Fibroblast of lung (primary cell): Measurements from ENCODE around the gene ZNF106. TPM values are rescaled to one million over a fixed set of nuclear protein-coding genes. Genes with fewer than 3 reads are reported as not detected.
A peak's percentile ranks its signal among the peaks of the same experiment; 100 is the strongest.

Experiments used
- DNase-seq, 2 donors: peaks; one replicate each; pipeline versions ENCODE4 v3.0.0 to v3.0.0-alpha.2; 2010; ENCODE audit warnings: low read depth in 2 of 2
- H2AFZ ChIP-seq: 2 replicates; pipeline ENCODE4 v1.5.1; 2012; ENCODE audit warnings: low read length, control low read depth, inconsistent platforms
- H3K27ac ChIP-seq: 2 replicates; pipeline ENCODE4 v1.5.1; 2011; ENCODE audit warnings: low read length, control low read depth; ENCODE audit not compliant: insufficient read depth
- H3K27me3 ChIP-seq: 2 replicates; pipeline ENCODE4 v1.5.1; 2011; ENCODE audit warnings: mild to moderate bottlenecking, low read length; ENCODE audit not compliant: control insufficient read depth, insufficient read depth
- H3K36me3 ChIP-seq: 2 replicates; pipeline ENCODE4 v1.5.1; 2011; ENCODE audit warnings: low read length; ENCODE audit not compliant: control insufficient read depth, insufficient read depth
- H3K4me1 ChIP-seq: 2 replicates; pipeline ENCODE4 v1.5.1; 2011; ENCODE audit warnings: low read length; ENCODE audit not compliant: control insufficient read depth, insufficient read depth; ENCODE audit errors: extremely low read depth
- H3K4me2 ChIP-seq: 2 replicates; pipeline ENCODE4 v1.5.1; 2011; ENCODE audit warnings: low read length, control low read depth; ENCODE audit not compliant: insufficient read depth; ENCODE audit errors: extremely low read depth
- H3K4me3 ChIP-seq, 4 experiments: fragments of 200-600 bp in 1 of 4; sonication (generic) in 1 of 4; replicated peaks in 1 of 4; 2 replicates each; pipeline ENCODE4 v1.5.1; 2011 to 2016; ENCODE audit warnings: low read length in 4 of 4, low read depth in 3 of 4, mild to moderate bottlenecking in 3 of 4, control low read depth in 2 of 4, inconsistent platforms in 1 of 4, mixed read lengths in 1 of 4; ENCODE audit not compliant: insufficient read depth in 1 of 4; ENCODE audit errors: control extremely low read depth in 1 of 4
- H3K79me2 ChIP-seq: 2 replicates; pipeline ENCODE4 v1.5.1; 2012; ENCODE audit warnings: mild to moderate bottlenecking, low read length, inconsistent platforms; ENCODE audit not compliant: control insufficient read depth, insufficient read depth
- H3K9ac ChIP-seq: 2 replicates; pipeline ENCODE4 v1.5.1; 2011; ENCODE audit warnings: mild to moderate bottlenecking, low read length, control low read depth; ENCODE audit not compliant: insufficient read depth
- H3K9me3 ChIP-seq: 2 replicates; pipeline ENCODE4 v1.5.1; 2012; ENCODE audit warnings: low read depth, low read length; ENCODE audit not compliant: control insufficient read depth, insufficient read depth
- H4K20me1 ChIP-seq: 2 replicates; pipeline ENCODE4 v1.5.1; 2011; ENCODE audit warnings: low read length; ENCODE audit not compliant: control insufficient read depth, insufficient read depth; ENCODE audit errors: extremely low read depth
- EZH2 ChIP-seq: IDR thresholded peaks from 2 replicates; pipeline ENCODE4 v1.5.1; 2012; ENCODE audit warnings: low read length, control low read depth, mild to moderate bottlenecking; ENCODE audit errors: missing control alignments
- polyA plus RNA-seq, 2 donors: library from polyadenylated mRNA; depleted of rRNA in 1 of 2; stranded (reverse) in 1 of 2; unstranded in 1 of 2; fragments of >200 nt; gene quantifications; 2 replicates each; pipeline ENCODE4 v1.2.1, GENCODE V29; 2011 to 2012; ENCODE audit warnings: missing spikeins in 1 of 2
- total RNA-seq: library from RNA; depleted of rRNA; stranded (reverse); fragments of >200 nt; gene quantifications from 2 replicates; pipeline ENCODE4 v1.2.1, GENCODE V29; 2014
- TF ChIP-seq, protein P1 (sequence below), 2 donors: IDR thresholded peaks in 1 of 2; conservative IDR thresholded peaks in 1 of 2; 1 replicate in 1 of 2; 2 replicates in 1 of 2; pipeline ENCODE4 v1.5.1; 2011 to 2012; ENCODE audit warnings: low read length in 2 of 2, control low read depth in 1 of 2, inconsistent platforms in 1 of 2, low read depth in 1 of 2, mild to moderate bottlenecking in 1 of 2

ZNF106 gene
- total and polyA plus RNA-seq, 2 donors (not counting 1 experiment from before 2014, with no cell fraction given), result 54.4 to 149 TPM

DNA sequence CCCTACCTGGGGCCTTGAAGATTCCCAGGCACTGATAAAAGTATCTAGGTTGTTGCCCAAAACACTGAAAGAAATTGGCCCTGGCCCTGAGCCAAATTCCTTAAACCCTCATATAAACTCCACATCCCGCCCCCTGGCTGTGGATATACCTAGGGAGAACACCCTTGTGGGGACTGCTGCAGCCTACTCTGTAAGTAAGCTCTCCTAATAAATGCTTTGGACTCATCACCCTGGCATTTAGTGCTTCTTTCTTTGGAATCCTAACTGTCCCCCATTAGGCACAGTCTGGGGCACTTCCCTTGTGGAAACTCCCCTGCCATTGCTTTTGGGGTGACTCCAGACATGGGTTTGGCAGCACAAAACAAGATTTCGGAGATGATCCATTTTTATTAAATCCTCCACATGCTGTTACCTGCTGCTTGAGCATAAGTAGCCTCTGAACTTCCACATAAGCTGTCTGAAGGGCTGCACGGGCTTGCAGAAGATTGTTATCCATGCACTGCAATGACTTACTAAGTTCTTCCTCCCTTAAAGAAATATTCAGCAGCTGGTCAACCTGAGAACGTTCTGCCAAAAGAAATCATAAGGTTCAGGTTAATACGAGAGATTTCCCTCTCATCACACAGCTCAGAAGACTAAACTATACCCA, 46.4 kb downstream of the ZNF106 start:
- Histone ChIP-seq H3K4me1 (no peaks in the 10 kb centered on the region), H3K4me2 (no peak overlapping the region), H3K79me2 (no peaks in the 10 kb centered on the region), H3K9me3 (no peaks in the 10 kb centered on the region), H3K9ac (no peak overlapping the region), H2AFZ (no peak overlapping the region), H3K27ac (no peak overlapping the region), H4K20me1 (no peaks in the 10 kb centered on the region), H3K27me3 (no peaks in the 10 kb centered on the region), H3K4me3 (no peak overlapping the region), H3K36me3 (peaks cover 6% of the 10 kb centered on the region)
- TF ChIP-seq EZH2, result no peak
- TF ChIP-seq, protein P1, sequence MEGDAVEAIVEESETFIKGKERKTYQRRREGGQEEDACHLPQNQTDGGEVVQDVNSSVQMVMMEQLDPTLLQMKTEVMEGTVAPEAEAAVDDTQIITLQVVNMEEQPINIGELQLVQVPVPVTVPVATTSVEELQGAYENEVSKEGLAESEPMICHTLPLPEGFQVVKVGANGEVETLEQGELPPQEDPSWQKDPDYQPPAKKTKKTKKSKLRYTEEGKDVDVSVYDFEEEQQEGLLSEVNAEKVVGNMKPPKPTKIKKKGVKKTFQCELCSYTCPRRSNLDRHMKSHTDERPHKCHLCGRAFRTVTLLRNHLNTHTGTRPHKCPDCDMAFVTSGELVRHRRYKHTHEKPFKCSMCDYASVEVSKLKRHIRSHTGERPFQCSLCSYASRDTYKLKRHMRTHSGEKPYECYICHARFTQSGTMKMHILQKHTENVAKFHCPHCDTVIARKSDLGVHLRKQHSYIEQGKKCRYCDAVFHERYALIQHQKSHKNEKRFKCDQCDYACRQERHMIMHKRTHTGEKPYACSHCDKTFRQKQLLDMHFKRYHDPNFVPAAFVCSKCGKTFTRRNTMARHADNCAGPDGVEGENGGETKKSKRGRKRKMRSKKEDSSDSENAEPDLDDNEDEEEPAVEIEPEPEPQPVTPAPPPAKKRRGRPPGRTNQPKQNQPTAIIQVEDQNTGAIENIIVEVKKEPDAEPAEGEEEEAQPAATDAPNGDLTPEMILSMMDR (conservative IDR thresholded peaks at IDR 0.05 in 1 of 2, IDR thresholded peaks at IDR 0.05 in 1 of 2; ENCODE audit: low read depth in 1 of 2, low read length in 2 of 2), result no peak
- peak in 1 of 2 donors; percentile 39 for DNase-seq

- Histone ChIP-seq H3K27ac (peak overlapping the region; percentile 73), H3K36me3 (peaks cover 5% of the 10 kb centered on the region), H3K4me2 (peak overlapping the region; percentile 1), H3K9me3 (no peaks in the 10 kb centered on the region), H3K79me2 (no peaks in the 10 kb centered on the region), H3K27me3 (no peaks in the 10 kb centered on the region), H3K4me3 (no peak overlapping the region), H3K9ac (no peak overlapping the region), H3K4me1 (peaks cover 10% of the 10 kb centered on the region), H4K20me1 (no peaks in the 10 kb centered on the region), H2AFZ (no peak overlapping the region)
- peak; percentile 85 to 98 for DNase-seq
- TF ChIP-seq EZH2, result no peak
- TF ChIP-seq, protein P1 (conservative IDR thresholded peaks at IDR 0.05 in 1 of 2, IDR thresholded peaks at IDR 0.05 in 1 of 2; ENCODE audit: low read depth in 1 of 2, low read length in 2 of 2), result no peak
Observed at GRCh38 chr15:42427429-42428223, 63.3 kb downstream of the ZNF106 start.

GRCh38 chr15:42421376-42421775, 69.6 kb downstream of the ZNF106 start:
- Histone ChIP-seq H3K27ac (no peak overlapping the region), H3K4me3 (no peak overlapping the region), H3K4me2 (no peak overlapping the region), H3K36me3 (peaks cover 3% of the 10 kb centered on the region), H3K4me1 (no peaks in the 10 kb centered on the region), H3K79me2 (no peaks in the 10 kb centered on the region), H3K27me3 (no peaks in the 10 kb centered on the region), H4K20me1 (no peaks in the 10 kb centered on the region), H2AFZ (no peak overlapping the region), H3K9me3 (no peaks in the 10 kb centered on the region), H3K9ac (no peak overlapping the region)
- no peak for DNase-seq
- TF ChIP-seq, protein P1 (conservative IDR thresholded peaks at IDR 0.05 in 1 of 2, IDR thresholded peaks at IDR 0.05 in 1 of 2; ENCODE audit: low read depth in 1 of 2, low read length in 2 of 2), result no peak
- TF ChIP-seq EZH2, result no peak
